GM23248 (cell line): ENCODE data around the gene SDR42E1.

ENCODE experiments used
- EZH2 ChIP-seq: fragments of 200-600 bp; sonication (generic); IDR thresholded peaks from 2 replicates; pipeline ENCODE4 v1.6.1; 2018; ENCODE audit warnings: antibody characterized with exemption, mild to moderate bottlenecking; ENCODE audit not compliant: insufficient read depth, poor library complexity, severe bottlenecking
- EZH2phosphoT487 ChIP-seq: fragments of 200-600 bp; sonication (generic); IDR thresholded peaks from 2 replicates; pipeline ENCODE4 v1.6.1; 2018; ENCODE audit warnings: antibody characterized with exemption, moderate library complexity, mild to moderate bottlenecking, low read depth; ENCODE audit not compliant: insufficient read depth

GRCh38 chr16:81964808-81965207 lies 46.5 kb downstream of the SDR42E1 start:
- no peak for TF ChIP-seq EZH2
- no peak for TF ChIP-seq EZH2phosphoT487
